ENCODE measurements around the gene PSMD6.

- no peak for TF ChIP-seq CTCF (IDR thresholded peaks at IDR 0.05)
- no peak for TF ChIP-seq ZFX (IDR thresholded peaks at IDR 0.05; ENCODE audit: borderline replicate concordance)
These were observed 28.2 kb downstream of the PSMD6 start for GRCh38 chr3:63995086-63995485.

Measured in 22Rv1 (cell line).